Esophagus squamous epithelium (tissue), 4 donors: ENCODE measurements around the gene SHISA6.

Experiments used
- CTCF ChIP-seq, 6 experiments: fragments of 450-650 bp in 4 of 6; fragments of 200-600 bp in 2 of 6; sonication (generic) in 2 of 6; IDR thresholded peaks; one replicate each; pipeline ENCODE4 v1.5.1; 2016 to 2019; ENCODE audit warnings: antibody characterized with exemption in 6 of 6, mild to moderate bottlenecking in 4 of 6, moderate library complexity in 4 of 6
- POLR2A ChIP-seq, 4 donors: fragments of 450-650 bp; IDR thresholded peaks; one replicate each; pipeline ENCODE4 v1.6.1; 2017; ENCODE audit warnings: antibody characterized with exemption in 4 of 4, mild to moderate bottlenecking in 4 of 4, moderate library complexity in 3 of 4

GRCh38 chr17:11499881-11500280, 258.9 kb downstream of the SHISA6 start:
- no peak for TF ChIP-seq CTCF (IDR thresholded peaks at IDR 0.05)
- TF ChIP-seq POLR2A (IDR thresholded peaks at IDR 0.05): no peak
